Measurements from ENCODE around the gene ATXN7L1.

The ATXN7L1 gene

GRCh38 chr7:105805447-105806019 is 70.9 kb downstream of the ATXN7L1 start:
- no peak overlapping the region for H3K27ac ChIP-seq (ENCODE audit: low read depth, low read length)
- H3K36me3 ChIP-seq (ENCODE audit: control insufficient read depth in 1 of 2, insufficient read depth in 2 of 2, low read length in 2 of 2) = no peaks in the 10 kb centered on the region
- no peak overlapping the region for H3K4me3 ChIP-seq (ENCODE audit: low read depth in 1 of 2, low read length in 2 of 2)
- H3K9me3 ChIP-seq (ENCODE audit: control insufficient read depth in 1 of 2, low read length in 2 of 2) = no peaks in the 10 kb centered on the region
- H3K9ac ChIP-seq (ENCODE audit: low read depth in 1 of 2, low read length in 2 of 2) = no peak overlapping the region
- H3K4me1 ChIP-seq (ENCODE audit: control insufficient read depth in 1 of 2, insufficient read depth in 2 of 2, low read length in 2 of 2) = peaks cover 22 to 44% of the 10 kb centered on the region in 2 donors
- H3K27me3 ChIP-seq (ENCODE audit: control insufficient read depth in 1 of 2, insufficient read depth in 2 of 2, low read length in 2 of 2) = no peaks in the 10 kb centered on the region

- Histone ChIP-seq H3K27ac (ENCODE audit: low read depth, low read length) (no peak overlapping the region), H3K27me3 (ENCODE audit: control insufficient read depth in 1 of 2, insufficient read depth in 2 of 2, low read length in 2 of 2) (no peaks in the 10 kb centered on the region), H3K9me3 (ENCODE audit: control insufficient read depth in 1 of 2, low read length in 2 of 2) (no peaks in the 10 kb centered on the region), H3K4me3 (ENCODE audit: low read depth in 1 of 2, low read length in 2 of 2) (no peak overlapping the region), H3K9ac (ENCODE audit: low read depth in 1 of 2, low read length in 2 of 2) (no peak overlapping the region), H3K36me3 (ENCODE audit: control insufficient read depth in 1 of 2, insufficient read depth in 2 of 2, low read length in 2 of 2) (no peaks in the 10 kb centered on the region), H3K4me1 (ENCODE audit: control insufficient read depth in 1 of 2, insufficient read depth in 2 of 2, low read length in 2 of 2) (peaks cover 19 to 35% of the 10 kb centered on the region in 2 donors)
Measured at GRCh38 chr7:105803429-105803736, 73.0 kb downstream of the ATXN7L1 start.

GRCh38 chr7:105802604-105803428 is 73.6 kb downstream of the ATXN7L1 start:
- no peak overlapping the region for H3K9ac ChIP-seq (ENCODE audit: low read depth in 1 of 2, low read length in 2 of 2)

GRCh38 chr7:105800849-105801534 is 75.4 kb downstream of the ATXN7L1 start:
- no peak overlapping the region for H3K9ac ChIP-seq (ENCODE audit: low read depth in 1 of 2, low read length in 2 of 2)
- H3K4me3 ChIP-seq (ENCODE audit: low read depth in 1 of 2, low read length in 2 of 2) = no peak overlapping the region
- H3K4me1 ChIP-seq (ENCODE audit: control insufficient read depth in 1 of 2, insufficient read depth in 2 of 2, low read length in 2 of 2) = peaks cover 19 to 25% of the 10 kb centered on the region in 2 donors
- no peaks in the 10 kb centered on the region for H3K27me3 ChIP-seq (ENCODE audit: control insufficient read depth in 1 of 2, insufficient read depth in 2 of 2, low read length in 2 of 2)
- no peaks in the 10 kb centered on the region for H3K9me3 ChIP-seq (ENCODE audit: control insufficient read depth in 1 of 2, low read length in 2 of 2)
- H3K27ac ChIP-seq (ENCODE audit: low read depth, low read length) = no peak overlapping the region
- H3K36me3 ChIP-seq (ENCODE audit: control insufficient read depth in 1 of 2, insufficient read depth in 2 of 2, low read length in 2 of 2) = no peaks in the 10 kb centered on the region

More at GRCh38 chr7:105802604-105803428, 73.6 kb downstream of the ATXN7L1 start:
- no peaks in the 10 kb centered on the region for H3K9me3 ChIP-seq (ENCODE audit: control insufficient read depth in 1 of 2, low read length in 2 of 2)
- no peaks in the 10 kb centered on the region for H3K27me3 ChIP-seq (ENCODE audit: control insufficient read depth in 1 of 2, insufficient read depth in 2 of 2, low read length in 2 of 2)
- no peak overlapping the region for H3K27ac ChIP-seq (ENCODE audit: low read depth, low read length)
- H3K36me3 ChIP-seq (ENCODE audit: control insufficient read depth in 1 of 2, insufficient read depth in 2 of 2, low read length in 2 of 2) = no peaks in the 10 kb centered on the region
- H3K4me1 ChIP-seq (ENCODE audit: control insufficient read depth in 1 of 2, insufficient read depth in 2 of 2, low read length in 2 of 2) = peaks cover 25 to 41% of the 10 kb centered on the region in 2 donors
- no peak overlapping the region for H3K4me3 ChIP-seq (ENCODE audit: low read depth in 1 of 2, low read length in 2 of 2)

DNA sequence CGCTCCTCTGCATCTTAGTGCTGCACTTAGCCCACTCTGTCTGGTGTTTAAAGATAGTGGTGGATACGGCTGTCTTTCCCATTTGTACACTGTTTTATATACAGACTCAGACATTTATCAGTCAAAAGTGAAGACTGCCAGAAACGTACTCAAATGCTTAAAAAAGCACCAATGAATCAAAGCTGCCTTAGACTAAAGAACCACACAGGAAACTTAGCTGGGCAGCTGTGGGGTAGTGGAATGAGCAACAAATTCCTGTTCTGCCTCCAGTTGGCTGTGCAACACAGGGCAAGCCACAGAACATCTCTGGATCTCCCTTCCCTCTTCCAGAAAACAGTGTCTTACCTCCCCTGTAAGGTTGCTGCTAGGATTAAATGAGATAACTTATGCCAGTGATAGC is 76.0 kb downstream of the ATXN7L1 start:
- Histone ChIP-seq H3K9me3 (ENCODE audit: control insufficient read depth in 1 of 2, low read length in 2 of 2) (no peaks in the 10 kb centered on the region), H3K27me3 (ENCODE audit: control insufficient read depth in 1 of 2, insufficient read depth in 2 of 2, low read length in 2 of 2) (no peaks in the 10 kb centered on the region), H3K9ac (ENCODE audit: low read depth in 1 of 2, low read length in 2 of 2) (no peak overlapping the region), H3K4me3 (ENCODE audit: low read depth in 1 of 2, low read length in 2 of 2) (no peak overlapping the region), H3K27ac (ENCODE audit: low read depth, low read length) (no peak overlapping the region), H3K4me1 (ENCODE audit: control insufficient read depth in 1 of 2, insufficient read depth in 2 of 2, low read length in 2 of 2) (peaks cover 19 to 26% of the 10 kb centered on the region in 2 donors), H3K36me3 (ENCODE audit: control insufficient read depth in 1 of 2, insufficient read depth in 2 of 2, low read length in 2 of 2) (no peaks in the 10 kb centered on the region)

DNA sequence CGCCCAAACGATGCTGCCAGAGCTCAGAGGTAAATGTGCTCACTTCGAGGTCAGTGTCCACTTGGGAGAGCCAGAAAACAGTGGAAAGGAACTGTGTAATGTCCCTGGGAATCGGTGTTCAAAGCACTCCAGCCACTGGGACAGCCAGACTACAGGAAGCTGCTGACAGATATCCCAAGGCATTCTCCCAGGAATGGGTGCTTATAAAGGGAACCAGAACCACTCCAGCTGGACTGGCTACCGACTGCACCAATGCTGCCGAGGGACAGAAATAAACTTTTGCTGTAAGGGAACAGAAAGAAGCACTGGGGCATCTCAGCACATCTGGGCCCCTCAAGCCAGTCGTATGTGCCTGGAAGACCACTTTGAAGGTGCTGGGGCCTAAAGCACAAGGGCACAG is 76.7 kb downstream of the ATXN7L1 start:
- no peaks in the 10 kb centered on the region for H3K9me3 ChIP-seq (ENCODE audit: control insufficient read depth in 1 of 2, low read length in 2 of 2)
- no peaks in the 10 kb centered on the region for H3K27me3 ChIP-seq (ENCODE audit: control insufficient read depth in 1 of 2, insufficient read depth in 2 of 2, low read length in 2 of 2)
- H3K36me3 ChIP-seq (ENCODE audit: control insufficient read depth in 1 of 2, insufficient read depth in 2 of 2, low read length in 2 of 2) = no peaks in the 10 kb centered on the region
- H3K4me1 ChIP-seq (ENCODE audit: control insufficient read depth in 1 of 2, insufficient read depth in 2 of 2, low read length in 2 of 2) = peaks cover 19 to 34% of the 10 kb centered on the region in 2 donors
- H3K4me3 ChIP-seq (ENCODE audit: low read depth in 1 of 2, low read length in 2 of 2) = no peak overlapping the region
- H3K9ac ChIP-seq (ENCODE audit: low read depth in 1 of 2, low read length in 2 of 2) = no peak overlapping the region
- no peak overlapping the region for H3K27ac ChIP-seq (ENCODE audit: low read depth, low read length)

GRCh38 chr7:105799006-105799405 is 77.4 kb downstream of the ATXN7L1 start:
- Histone ChIP-seq H3K4me3 (ENCODE audit: low read depth in 1 of 2, low read length in 2 of 2) (no peak overlapping the region), H3K9ac (ENCODE audit: low read depth in 1 of 2, low read length in 2 of 2) (no peak overlapping the region), H3K4me1 (ENCODE audit: control insufficient read depth in 1 of 2, insufficient read depth in 2 of 2, low read length in 2 of 2) (peaks cover 19 to 34% of the 10 kb centered on the region in 2 donors), H3K9me3 (ENCODE audit: control insufficient read depth in 1 of 2, low read length in 2 of 2) (no peaks in the 10 kb centered on the region), H3K36me3 (ENCODE audit: control insufficient read depth in 1 of 2, insufficient read depth in 2 of 2, low read length in 2 of 2) (no peaks in the 10 kb centered on the region), H3K27me3 (ENCODE audit: control insufficient read depth in 1 of 2, insufficient read depth in 2 of 2, low read length in 2 of 2) (no peaks in the 10 kb centered on the region), H3K27ac (ENCODE audit: low read depth, low read length) (no peak overlapping the region)

- H3K36me3 ChIP-seq (ENCODE audit: control insufficient read depth in 1 of 2, insufficient read depth in 2 of 2, low read length in 2 of 2) = no peaks in the 10 kb centered on the region
Measured at GRCh38 chr7:105797652-105798051, 78.7 kb downstream of the ATXN7L1 start.

DNA sequence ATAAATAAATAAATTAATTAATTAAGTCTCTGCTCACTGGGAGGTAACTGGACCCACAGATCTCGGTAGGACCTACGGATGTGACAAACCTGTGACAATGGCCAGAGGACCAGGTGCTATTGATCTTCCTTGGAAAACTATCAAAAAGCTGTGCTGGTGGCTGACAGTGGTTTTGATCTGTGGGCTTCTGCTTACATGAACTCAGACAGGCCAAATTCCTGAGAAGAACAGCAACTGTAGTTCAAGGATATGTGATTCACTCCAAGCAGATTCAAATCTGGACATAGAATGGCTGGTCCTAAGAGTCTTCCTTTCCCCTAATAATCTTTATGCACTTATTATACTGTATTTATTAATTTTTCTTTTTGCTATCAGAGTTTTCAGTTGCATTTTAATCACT is 80.0 kb downstream of the ATXN7L1 start:
- Histone ChIP-seq H3K4me3 (ENCODE audit: low read depth in 1 of 2, low read length in 2 of 2) (no peak overlapping the region), H3K9ac (ENCODE audit: low read depth in 1 of 2, low read length in 2 of 2) (no peak overlapping the region), H3K4me1 (ENCODE audit: control insufficient read depth in 1 of 2, insufficient read depth in 2 of 2, low read length in 2 of 2) (peaks cover 7 to 20% of the 10 kb centered on the region in 2 donors), H3K27me3 (ENCODE audit: control insufficient read depth in 1 of 2, insufficient read depth in 2 of 2, low read length in 2 of 2) (no peaks in the 10 kb centered on the region), H3K36me3 (ENCODE audit: control insufficient read depth in 1 of 2, insufficient read depth in 2 of 2, low read length in 2 of 2) (no peaks in the 10 kb centered on the region), H3K27ac (ENCODE audit: low read depth, low read length) (no peak overlapping the region), H3K9me3 (ENCODE audit: control insufficient read depth in 1 of 2, low read length in 2 of 2) (no peaks in the 10 kb centered on the region)

More at GRCh38 chr7:105797652-105798051, 78.7 kb downstream of the ATXN7L1 start:
- Histone ChIP-seq H3K27ac (ENCODE audit: low read depth, low read length) (no peak overlapping the region), H3K9me3 (ENCODE audit: control insufficient read depth in 1 of 2, low read length in 2 of 2) (no peaks in the 10 kb centered on the region), H3K27me3 (ENCODE audit: control insufficient read depth in 1 of 2, insufficient read depth in 2 of 2, low read length in 2 of 2) (no peaks in the 10 kb centered on the region), H3K9ac (ENCODE audit: low read depth in 1 of 2, low read length in 2 of 2) (no peak overlapping the region), H3K4me3 (ENCODE audit: low read depth in 1 of 2, low read length in 2 of 2) (no peak overlapping the region), H3K4me1 (ENCODE audit: control insufficient read depth in 1 of 2, insufficient read depth in 2 of 2, low read length in 2 of 2) (peaks cover 8 to 20% of the 10 kb centered on the region in 2 donors)

Measured in duodenal mucosa (tissue), 2 donors.